ENCODE measurements around the gene H6PD.
A peak's percentile ranks its signal among the peaks of the same experiment; 100 is the strongest.

The H6PD gene

GRCh38 chr1:9270290-9270883 is 35.8 kb downstream of the H6PD start:
- intact Hi-C loops (cut with DNase I; ENCODE audit: low total_unique reads): loop anchor here (5.0 kb wide), 1 partner anchor 217 kb away; no protein-coding TSS in a partner anchor
- H3K27ac ChIP-seq: no peak overlapping the region
- no peaks in the 10 kb centered on the region for H3K9me3 ChIP-seq
- DNase-seq: peak in 1 of 2 donors; percentile 63
- peaks cover 0 to 18% (median 8%) of the 10 kb centered on the region in 4 donors for H3K4me1 ChIP-seq
- H3K4me3 ChIP-seq: no peak overlapping the region
- H3K27me3 ChIP-seq: no peaks in the 10 kb centered on the region
- H3K36me3 ChIP-seq: peaks cover 16 to 65% (median 20%) of the 10 kb centered on the region in 3 donors
- no peak for TF ChIP-seq CTCF (IDR thresholded peaks at IDR 0.05)

GRCh38 chr1:9271283-9271682 is 36.7 kb downstream of the H6PD start:
- no peak for TF ChIP-seq CTCF (IDR thresholded peaks at IDR 0.05)
- no peaks in the 10 kb centered on the region for H3K27me3 ChIP-seq
- peaks cover 0 to 26% (median 10%) of the 10 kb centered on the region in 4 donors for H3K4me1 ChIP-seq
- no peaks in the 10 kb centered on the region for H3K9me3 ChIP-seq
- DNase-seq: no peak
- no peak overlapping the region for H3K27ac ChIP-seq
- no peak overlapping the region for H3K4me3 ChIP-seq
- intact Hi-C loops (cut with DNase I; ENCODE audit: low total_unique reads): loop anchor here (5.0 kb wide), 1 partner anchor 216 kb away; no protein-coding TSS in a partner anchor
- peaks cover 9 to 56% (median 19%) of the 10 kb centered on the region in 3 donors for H3K36me3 ChIP-seq

GRCh38 chr1:9271861-9272595 is 37.5 kb downstream of the H6PD start:
- H3K27me3 ChIP-seq: no peaks in the 10 kb centered on the region
- H3K9me3 ChIP-seq: no peaks in the 10 kb centered on the region
- peaks cover 0 to 19% (median 7%) of the 10 kb centered on the region in 4 donors for H3K4me1 ChIP-seq
- DNase-seq: peak in 1 of 2 donors; percentile 63
- no peak overlapping the region for H3K27ac ChIP-seq
- H3K4me3 ChIP-seq: no peak overlapping the region
- H3K36me3 ChIP-seq: peaks cover 8 to 51% (median 19%) of the 10 kb centered on the region in 3 donors
- TF ChIP-seq CTCF (IDR thresholded peaks at IDR 0.05): no peak
- intact Hi-C loops (cut with DNase I; ENCODE audit: low total_unique reads): loop anchor here (5.0 kb wide), 1 partner anchor 215 kb away; no protein-coding TSS in a partner anchor

GRCh38 chr1:9273177-9273576 is 38.6 kb downstream of the H6PD start:
- intact Hi-C loops (cut with DNase I; ENCODE audit: low total_unique reads): loop anchor here (5.0 kb wide), 1 partner anchor 214 kb away; no protein-coding TSS in a partner anchor
- TF ChIP-seq CTCF (IDR thresholded peaks at IDR 0.05): no peak
- no peaks in the 10 kb centered on the region for H3K9me3 ChIP-seq
- H3K36me3 ChIP-seq: peaks cover 8 to 43% (median 19%) of the 10 kb centered on the region in 3 donors
- no peak overlapping the region for H3K4me3 ChIP-seq
- no peaks in the 10 kb centered on the region for H3K27me3 ChIP-seq
- peaks cover 0 to 21% (median 8%) of the 10 kb centered on the region in 4 donors for H3K4me1 ChIP-seq
- no peak for DNase-seq
- H3K27ac ChIP-seq: no peak overlapping the region

- Histone ChIP-seq H3K27me3 (no peaks in the 10 kb centered on the region), H3K27ac (no peak overlapping the region), H3K36me3 (peaks cover 0 to 23% (median 2%) of the 10 kb centered on the region in 3 donors), H3K4me3 (no peak overlapping the region), H3K9me3 (no peaks in the 10 kb centered on the region), H3K4me1 (peaks cover 0 to 31% (median 11%) of the 10 kb centered on the region in 4 donors)
- TF ChIP-seq CTCF (IDR thresholded peaks at IDR 0.05): no peak
- intact Hi-C loops (cut with DNase I; ENCODE audit: low total_unique reads): no loop called here
- no peak for DNase-seq
These were observed 40.6 kb downstream of the H6PD start for GRCh38 chr1:9275161-9275560.

All from tibial artery (tissue), 4 donors.